HAP-1 (cell line): ENCODE results near the gene PRSS22.

ENCODE experiments used
- DNase-seq, 2 experiments: peaks; one replicate each; pipeline ENCODE4 v3.0.0-alpha.2; 2016 to 2020; ENCODE audit warnings: low spot score in 2 of 2
- H3K27me3 ChIP-seq: fragments of 250-450 bp; sonication (Bioruptor Pico); 2 replicates; pipeline ENCODE4 v1.5.1; 2020; ENCODE audit warnings: low read depth, mild to moderate bottlenecking, moderate library complexity
- H3K36me3 ChIP-seq: fragments of 250-450 bp; sonication (Bioruptor Pico); replicated peaks from 2 replicates; pipeline ENCODE4 v1.5.1; 2020; ENCODE audit warnings: mild to moderate bottlenecking
- H3K4me1 ChIP-seq: fragments of 250-450 bp; sonication (Bioruptor Pico); 2 replicates; pipeline ENCODE4 v1.5.1; 2020; ENCODE audit warnings: mild to moderate bottlenecking
- H3K4me3 ChIP-seq: fragments of 250-450 bp; sonication (Bioruptor Pico); 2 replicates; pipeline ENCODE4 v1.5.1; 2020; ENCODE audit warnings: mild to moderate bottlenecking, moderate library complexity
- H3K9me3 ChIP-seq: fragments of 250-450 bp; sonication (Bioruptor Pico); 2 replicates; pipeline ENCODE4 v1.5.1; 2020; ENCODE audit warnings: mild to moderate bottlenecking, moderate library complexity
- in situ Hi-C: fragments of 300-500 bp; cut with MboI; formaldehyde crosslinking; loops from 3 replicates; pipeline ENCODE4 v1.14.3; 2020; ENCODE audit warnings: low sequenced_read_pairs, inconsistent platforms, mixed read lengths

PRSS22 gene

DNA sequence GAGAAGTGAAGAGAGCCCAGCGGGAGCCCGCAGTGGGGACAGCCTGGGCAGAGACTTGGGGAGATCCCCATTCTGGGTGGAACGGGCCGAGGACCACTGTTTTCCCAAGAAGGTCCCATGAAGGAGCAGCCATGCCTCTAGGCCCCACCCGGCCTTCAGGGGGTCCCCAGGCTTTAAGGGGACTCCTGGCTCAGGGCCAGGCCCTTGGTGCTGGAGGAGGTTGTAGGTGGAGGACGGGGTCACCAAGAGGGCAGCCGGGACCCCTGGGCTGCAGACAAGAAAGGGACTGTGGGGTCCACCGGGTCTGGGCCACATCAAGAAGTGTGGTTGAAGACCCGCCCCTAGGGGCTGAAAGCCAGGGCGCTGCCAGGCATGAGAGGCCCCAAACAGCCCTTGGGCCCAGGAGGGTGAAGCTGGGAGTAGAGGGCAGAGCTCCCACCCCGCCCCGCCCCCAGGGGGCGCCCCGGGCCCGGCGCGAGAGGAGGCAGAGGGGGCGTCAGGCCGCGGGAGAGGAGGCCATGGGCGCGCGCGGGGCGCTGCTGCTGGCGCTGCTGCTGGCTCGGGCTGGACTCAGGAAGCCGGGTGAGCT lies 41.1 kb downstream of the PRSS22 start, which contains the start of gene PRSS21:
TSS of gene PRSS21 (plus strand) at position 487 of the 589 bp plus-strand sequence. CDS start at position 519, 32 bp downstream.
- Histone ChIP-seq H3K9me3 (no peaks in the 10 kb centered on the region), H3K4me1 (no peaks in the 10 kb centered on the region), H3K4me3 (no peak within 1 kb of the TSS), H3K27me3 (peaks cover 6% of the 10 kb centered on the region), H3K36me3 (no peaks in the 10 kb centered on the region)
- DNase-seq: no peak
- in situ Hi-C loops: no loop called here

DNA sequence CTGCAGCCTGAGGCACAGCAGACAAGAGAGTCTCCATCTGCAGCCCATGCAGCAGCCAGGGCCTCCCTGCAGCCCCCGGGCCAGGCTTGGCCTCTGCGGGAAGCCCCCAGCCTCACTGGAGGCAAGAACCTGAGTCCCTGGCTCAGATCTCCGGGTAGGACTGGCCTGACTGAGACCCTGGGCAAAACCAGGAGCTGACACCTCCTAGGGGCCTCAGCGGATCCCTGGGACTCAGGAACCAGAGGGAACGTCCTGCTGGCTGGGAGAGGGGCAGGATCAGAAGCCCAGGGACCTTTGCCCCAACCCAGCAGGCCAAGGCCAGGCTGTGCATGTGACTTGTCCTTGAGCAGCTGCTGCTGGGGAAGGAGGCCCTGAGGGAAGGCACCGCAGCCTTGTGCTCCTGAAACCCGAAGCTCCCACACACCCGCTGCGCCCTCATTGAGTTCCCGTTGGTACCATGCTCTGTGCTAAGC lies 42.6 kb downstream of the PRSS22 start:
- no peak for DNase-seq
- Histone ChIP-seq H3K27me3 (peaks cover 6% of the 10 kb centered on the region), H3K9me3 (no peaks in the 10 kb centered on the region), H3K36me3 (no peaks in the 10 kb centered on the region), H3K4me3 (no peak overlapping the region), H3K4me1 (no peaks in the 10 kb centered on the region)
- in situ Hi-C loops: no loop called here

DNA sequence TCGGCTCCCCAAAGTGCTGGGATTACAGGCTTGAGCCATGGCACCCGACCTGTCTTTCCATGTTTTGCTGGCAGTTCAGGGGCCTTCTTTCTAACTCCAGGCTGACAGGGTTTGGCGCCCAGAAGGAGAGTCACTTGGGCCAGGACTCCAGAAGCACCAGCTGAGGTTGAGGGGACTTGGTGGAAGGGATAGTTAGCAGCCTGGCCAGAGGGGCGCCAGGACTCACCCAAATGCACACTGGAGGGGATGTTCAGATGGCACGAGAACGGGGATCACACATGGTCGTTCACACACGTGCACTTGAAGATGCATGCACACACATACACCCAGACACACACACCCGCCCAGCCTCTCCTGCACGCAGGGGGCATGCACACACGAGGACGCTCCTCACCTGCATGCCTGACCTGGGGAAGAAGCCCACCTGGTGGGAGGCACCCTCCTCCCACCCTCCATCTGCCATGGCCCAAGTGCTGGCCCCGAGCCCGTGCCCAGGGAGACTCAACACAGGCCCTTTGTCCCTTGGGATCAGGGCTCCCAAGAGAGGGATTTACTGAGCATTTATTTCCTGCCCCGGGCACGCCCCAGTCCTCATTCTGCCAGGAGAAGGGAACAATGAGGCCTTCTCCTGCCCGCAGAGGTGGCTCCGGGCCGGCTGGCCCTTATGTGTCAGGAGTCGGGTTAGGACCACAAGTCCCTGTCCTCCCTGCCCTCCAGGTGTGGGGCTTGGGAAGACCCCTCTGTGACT lies 43.2 kb downstream of the PRSS22 start:
- Histone ChIP-seq H3K36me3 (no peaks in the 10 kb centered on the region), H3K27me3 (peaks cover 6% of the 10 kb centered on the region), H3K9me3 (no peaks in the 10 kb centered on the region), H3K4me3 (no peak overlapping the region), H3K4me1 (no peaks in the 10 kb centered on the region)
- no peak for DNase-seq
- in situ Hi-C loops: no loop called here

GRCh38 chr16:2813771-2814221 lies 44.2 kb downstream of the PRSS22 start:
- no peak overlapping the region for H3K4me3 ChIP-seq
- H3K36me3 ChIP-seq: no peaks in the 10 kb centered on the region
- no peaks in the 10 kb centered on the region for H3K4me1 ChIP-seq
- DNase-seq: no peak
- H3K9me3 ChIP-seq: no peaks in the 10 kb centered on the region
- H3K27me3 ChIP-seq: peaks cover 10% of the 10 kb centered on the region
- in situ Hi-C loops: no loop called here

- peaks cover 10% of the 10 kb centered on the region for H3K27me3 ChIP-seq
- DNase-seq: no peak
- H3K9me3 ChIP-seq: no peaks in the 10 kb centered on the region
- in situ Hi-C loops: no loop called here
- H3K4me1 ChIP-seq: no peaks in the 10 kb centered on the region
- no peaks in the 10 kb centered on the region for H3K36me3 ChIP-seq
- no peak overlapping the region for H3K4me3 ChIP-seq
Observed at GRCh38 chr16:2811703-2812471, 46.1 kb downstream of the PRSS22 start.

DNA sequence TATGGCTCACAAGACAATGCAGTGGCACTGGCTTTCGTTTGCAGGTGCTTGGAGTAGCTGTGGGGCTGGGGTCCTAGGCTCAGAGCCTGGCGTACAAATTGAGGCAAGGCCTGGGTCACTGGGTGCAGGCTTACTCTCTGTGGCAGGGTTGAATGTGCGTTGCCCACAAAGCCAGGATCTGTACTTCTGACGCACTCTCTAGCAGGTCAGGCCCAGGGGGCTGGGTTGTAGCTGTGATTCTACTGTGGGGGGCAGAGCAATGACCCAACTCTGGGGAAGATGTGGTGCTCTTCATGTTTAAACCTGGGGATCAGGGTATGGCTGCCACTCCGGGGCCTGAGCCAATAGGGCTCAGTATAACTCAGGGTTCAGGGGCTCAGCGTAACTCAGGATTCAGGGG lies 47.3 kb downstream of the PRSS22 start:
- in situ Hi-C loops: no loop called here
- peaks cover 10% of the 10 kb centered on the region for H3K27me3 ChIP-seq
- DNase-seq: no peak
- no peaks in the 10 kb centered on the region for H3K9me3 ChIP-seq
- H3K4me1 ChIP-seq: no peaks in the 10 kb centered on the region
- H3K36me3 ChIP-seq: no peaks in the 10 kb centered on the region
- no peak overlapping the region for H3K4me3 ChIP-seq

- no peak overlapping the region for H3K4me3 ChIP-seq
- peaks cover 10% of the 10 kb centered on the region for H3K27me3 ChIP-seq
- no peaks in the 10 kb centered on the region for H3K4me1 ChIP-seq
- H3K9me3 ChIP-seq: no peaks in the 10 kb centered on the region
- in situ Hi-C loops: no loop called here
- no peaks in the 10 kb centered on the region for H3K36me3 ChIP-seq
- DNase-seq: no peak
Observed at GRCh38 chr16:2809149-2809760, 48.7 kb downstream of the PRSS22 start.

GRCh38 chr16:2808181-2808580 lies 49.8 kb downstream of the PRSS22 start:
- Histone ChIP-seq H3K36me3 (no peaks in the 10 kb centered on the region), H3K9me3 (peaks cover 2% of the 10 kb centered on the region; the same call in 1 of the 2 replicates), H3K4me1 (no peaks in the 10 kb centered on the region), H3K4me3 (no peak overlapping the region), H3K27me3 (peaks cover 10% of the 10 kb centered on the region)
- in situ Hi-C loops: no loop called here
- DNase-seq: no peak

DNA sequence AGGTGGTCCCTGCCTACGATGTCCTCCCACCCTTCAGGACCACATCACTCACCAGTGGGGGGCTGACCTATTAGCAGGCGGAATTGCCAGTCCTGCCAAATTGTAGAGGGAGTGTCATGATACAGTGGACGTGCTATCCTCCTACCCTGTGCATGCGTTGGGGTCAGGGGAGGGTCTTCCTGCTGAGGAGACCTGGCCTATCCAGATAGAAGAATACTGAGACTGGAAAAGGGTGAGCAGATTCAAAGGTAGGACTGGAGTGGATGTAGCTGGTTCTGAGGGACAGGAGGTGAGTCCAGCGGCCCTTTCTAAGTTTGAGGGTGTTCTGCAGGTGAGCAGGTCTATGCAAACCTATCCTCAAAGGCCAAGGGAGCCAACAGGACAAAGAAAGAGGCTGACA lies 51.7 kb downstream of the PRSS22 start:
- peaks cover 6% of the 10 kb centered on the region; the same call in 1 of the 2 replicates for H3K9me3 ChIP-seq
- H3K27me3 ChIP-seq: 0 out of 2 replicates have a peak, but pooled peaks cover 5% of the 10 kb centered on the region
- no peak for DNase-seq
- in situ Hi-C loops: no loop called here
- H3K4me3 ChIP-seq: no peak overlapping the region
- no peaks in the 10 kb centered on the region for H3K36me3 ChIP-seq
- no peaks in the 10 kb centered on the region for H3K4me1 ChIP-seq

- no peak for DNase-seq
- Histone ChIP-seq H3K9me3 (peaks cover 6% of the 10 kb centered on the region; the same call in 1 of the 2 replicates), H3K27me3 (0 out of 2 replicates have a peak, but pooled peaks cover 5% of the 10 kb centered on the region), H3K4me3 (no peak overlapping the region), H3K4me1 (no peaks in the 10 kb centered on the region), H3K36me3 (no peaks in the 10 kb centered on the region)
- in situ Hi-C loops: no loop called here
Observed at GRCh38 chr16:2804728-2805127, 53.2 kb downstream of the PRSS22 start.

DNA sequence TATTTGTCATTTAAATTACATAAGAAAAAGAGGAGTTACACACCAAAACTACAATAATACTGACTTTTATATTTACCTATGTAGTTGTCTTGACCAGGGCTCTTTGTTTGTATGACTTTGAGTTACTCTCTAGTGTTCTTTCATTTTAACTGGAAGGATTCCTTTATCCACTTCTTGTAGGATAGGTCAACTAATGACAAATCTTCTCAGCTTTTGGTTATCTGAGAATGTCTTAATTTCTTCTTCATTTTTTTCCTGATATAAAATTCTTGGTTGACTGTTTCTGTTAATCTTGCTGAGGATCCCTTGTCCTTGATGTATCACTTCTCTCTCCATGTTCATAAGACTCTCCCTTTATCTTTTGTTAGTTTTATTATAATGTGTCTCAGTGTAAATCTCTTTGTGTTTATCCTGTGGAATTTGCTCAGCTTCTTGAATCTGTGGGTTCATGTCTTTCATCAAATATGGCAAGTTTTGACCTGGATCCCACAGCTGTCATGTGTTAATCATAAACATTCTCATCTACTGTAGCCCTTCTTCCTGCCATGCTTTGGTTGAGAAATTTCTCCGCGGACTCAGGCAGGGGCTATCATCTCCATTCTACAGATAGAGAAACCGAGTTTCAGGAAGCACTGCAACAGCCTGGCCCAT lies 54.3 kb downstream of the PRSS22 start:
- Histone ChIP-seq H3K27me3 (no peaks in the 10 kb centered on the region), H3K4me3 (no peak overlapping the region), H3K9me3 (peaks cover 6% of the 10 kb centered on the region; the same call in 1 of the 2 replicates), H3K36me3 (no peaks in the 10 kb centered on the region), H3K4me1 (no peaks in the 10 kb centered on the region)
- in situ Hi-C loops: no loop called here
- DNase-seq: no peak
